ENCODE data around the gene MBD4. TPM values are rescaled to one million over a fixed set of nuclear protein-coding genes. Genes with fewer than 3 reads are reported as not detected.
"Not testable (repeated sequence)": the region's sequence is repeated elsewhere in the genome, so short reads cannot be mapped to it uniquely, and the experiment has no call there.

MBD4 gene
- total RNA-seq, 1 experiment from 2014 or later: 15.7 TPM

GRCh38 chr3:129481766-129482332 is 42.1 kb upstream of the MBD4 start (continued):
- TF ChIP-seq REST (IDR thresholded peaks at IDR 0.05; ENCODE audit: low read depth): no peak
- TF ChIP-seq SIN3A (IDR thresholded peaks at IDR 0.05; ENCODE audit: low read depth): no peak
- no peak for TF ChIP-seq ATF3 (IDR thresholded peaks at IDR 0.05)
- no peak for TF ChIP-seq ZBTB33 (IDR thresholded peaks at IDR 0.05; ENCODE audit: extremely low read depth, insufficient replicate concordance, low read length)
- no peak for TF ChIP-seq FOSL1 (IDR thresholded peaks at IDR 0.05; ENCODE audit: low read depth)
- TF ChIP-seq EZH2 (IDR thresholded peaks at IDR 0.05): no peak
- TF ChIP-seq CBX3 (IDR thresholded peaks at IDR 0.05; ENCODE audit: low read depth): no peak
- no peak for TF ChIP-seq SRF (IDR thresholded peaks at IDR 0.05; ENCODE audit: low read depth)
- TF ChIP-seq SP1 (IDR thresholded peaks at IDR 0.05; ENCODE audit: low read depth): no peak
- no peak for TF ChIP-seq TCF7L2 (IDR thresholded peaks at IDR 0.05; ENCODE audit: borderline replicate concordance, extremely low read depth, insufficient read depth, insufficient read length)

- H3K4me3 ChIP-seq (replicated peaks in 1 of 2; ENCODE audit: low read depth in 1 of 2, low read length in 2 of 2); H3K9me2 ChIP-seq (ENCODE audit: insufficient read depth); H3K9me3 ChIP-seq (ENCODE audit: control insufficient read depth in 1 of 2, insufficient read depth in 1 of 2, low read depth in 1 of 2, low read length in 2 of 2); H4K20me1 ChIP-seq (ENCODE audit: insufficient read depth); H3K27ac ChIP-seq (ENCODE audit: low read depth, low read length); CTCF ChIA-PET; POLR2A ChIA-PET; DNase-seq (ENCODE audit: low read depth, low spot score); H3K79me2 ChIP-seq (ENCODE audit: insufficient read depth, low read length); H3K4me2 ChIP-seq (ENCODE audit: low read length); H2AFZ ChIP-seq (ENCODE audit: low read depth, low read length, poor library complexity, severe bottlenecking); ATAC-seq; BruUV-seq (replicated peaks); H3K9ac ChIP-seq (ENCODE audit: low read length); H3K27me3 ChIP-seq (ENCODE audit: insufficient read depth, low read length); H3K4me1 ChIP-seq (ENCODE audit: control insufficient read depth in 1 of 2, insufficient read depth in 2 of 2, low read length in 2 of 2); H3K36me3 ChIP-seq (ENCODE audit: control insufficient read depth in 1 of 2, insufficient read depth in 2 of 2, low read length in 2 of 2); RAD21 ChIA-PET (ENCODE audit: low non-redundant PET in 1 of 2, low total read pairs in 2 of 2, uncharacterized antibody in 2 of 2, unreplicated experiment in 2 of 2); intact Hi-C loops (cut with micrococcal nuclease): not testable (repeated sequence)
Observed at GRCh38 chr3:129481225-129481765, 41.5 kb upstream of the MBD4 start.

Measured in HCT116 (cell line).